Measurements from ENCODE around the gene MRPL12. TPM values are rescaled to one million over a fixed set of nuclear protein-coding genes. Genes with fewer than 3 reads are reported as not detected.

Gene MRPL12
- total and polyA plus RNA-seq, 2 of the 13 experiments (the other 11 are each of a cell fraction or from before 2014, with no cell fraction given) = 39.1 to 94.1 TPM

GRCh38 chr17:81681672-81682071, 21.5 kb upstream of the MRPL12 start (continued):
- no peak for TF ChIP-seq ZBTB49 (CRISPR knock-in tag; IDR thresholded peaks at IDR 0.05; ENCODE audit: borderline replicate concordance)
- no peak for TF ChIP-seq ZNF414 (CRISPR knock-in tag; IDR thresholded peaks at IDR 0.05)
- no peak for TF ChIP-seq RFX5 (IDR thresholded peaks at IDR 0.05; ENCODE audit: low read depth, low read length)
- TF ChIP-seq NR0B2 (CRISPR knock-in tag; IDR thresholded peaks at IDR 0.05) = no peak
- TF ChIP-seq ZNF567 (CRISPR knock-in tag; IDR thresholded peaks at IDR 0.05; ENCODE audit: borderline replicate concordance) = no peak
- no peak for TF ChIP-seq ZKSCAN5 (CRISPR knock-in tag; IDR thresholded peaks at IDR 0.05)
- no peak for TF ChIP-seq UBTF (CRISPR knock-in tag; IDR thresholded peaks at IDR 0.05)
- no peak for TF ChIP-seq ZBTB1 (CRISPR knock-in tag; IDR thresholded peaks at IDR 0.05; ENCODE audit: borderline replicate concordance)
- no peak for TF ChIP-seq ZBTB20 (CRISPR knock-in tag; IDR thresholded peaks at IDR 0.05; ENCODE audit: borderline replicate concordance, low read depth)
- no peak for TF ChIP-seq ZNF782 (CRISPR knock-in tag; IDR thresholded peaks at IDR 0.05; ENCODE audit: borderline replicate concordance)

All from HepG2 (cell line).